HepG2 (cell line): ENCODE measurements around the gene TK2.

Source experiments
- MXD4 ChIP-seq: IDR thresholded peaks from 2 replicates; pipeline ENCODE4 v1.6.1; 2016; ENCODE audit warnings: mild to moderate bottlenecking, missing biosample characterization, missing genetic modification reagents
- ZNF567 ChIP-seq: sonication (generic); formaldehyde crosslinking; IDR thresholded peaks from 2 replicates; pipeline ENCODE4 v1.8.1; 2023; ENCODE audit warnings: mild to moderate bottlenecking, missing genetic modification reagents, borderline replicate concordance

GRCh38 chr16:66483689-66484452, 66.1 kb downstream of the TK2 start:
- TF ChIP-seq MXD4 (CRISPR knock-in tag) = peak; percentile 53; the same call in 1 of the 2 replicates
- TF ChIP-seq ZNF567 = no peak
